ENCODE measurements around the gene GAPVD1. TPM values are rescaled to one million over a fixed set of nuclear protein-coding genes. Genes with fewer than 3 reads are reported as not detected.
A peak's percentile ranks its signal among the peaks of the same experiment; 100 is the strongest.

GAPVD1 gene
- total and polyA plus RNA-seq, 2 of the 13 experiments (the other 11 are each of a cell fraction or from before 2014, with no cell fraction given): 11.1 to 33.2 TPM

- TF ChIP-seq PRDM15 (CRISPR knock-in tag; IDR thresholded peaks at IDR 0.05) (no peak), FOXP4 (CRISPR knock-in tag; IDR thresholded peaks at IDR 0.05) (no peak; the same call in none of the 2 replicates), FOXA3 (CRISPR knock-in tag; IDR thresholded peaks at IDR 0.05) (no peak; the same call in none of the 2 replicates), ZNF331 (CRISPR knock-in tag; IDR thresholded peaks at IDR 0.05) (peak; percentile 56; the same call in 1 of the 2 replicates), NKX3-1 (CRISPR knock-in tag; IDR thresholded peaks at IDR 0.05) (peak; percentile 90; the same call in 1 of the 2 replicates), ZGPAT (CRISPR knock-in tag; IDR thresholded peaks at IDR 0.05) (peak; percentile 76; the same call in 1 of the 2 replicates), ESRRA (CRISPR knock-in tag; IDR thresholded peaks at IDR 0.05; ENCODE audit: low read depth) (0 out of 2 replicates have a peak, but pooled peaks have one; percentile 12), MTA3 (CRISPR knock-in tag; IDR thresholded peaks at IDR 0.05) (no peak), IRF1 (CRISPR knock-in tag; IDR thresholded peaks at IDR 0.05; ENCODE audit: low read depth) (no peak), ZMYM4 (CRISPR knock-in tag; IDR thresholded peaks at IDR 0.05) (peak; percentile 74), ZNF207 (IDR thresholded peaks at IDR 0.05; ENCODE audit: borderline replicate concordance) (no peak), ZNF253 (CRISPR knock-in tag; IDR thresholded peaks at IDR 0.05; ENCODE audit: borderline replicate concordance) (no peak), ZSCAN25 (CRISPR knock-in tag; IDR thresholded peaks at IDR 0.05) (peak; percentile 53), PPARG (CRISPR knock-in tag; conservative IDR thresholded peaks at IDR 0.05) (peak; percentile 19; the same call in 1 of the 2 replicates), ZNF503 (CRISPR knock-in tag; IDR thresholded peaks at IDR 0.05) (no peak), TEAD3 (CRISPR knock-in tag; optimal IDR thresholded peaks at IDR 0.05; ENCODE audit: borderline replicate concordance) (peak; percentile 6), GPBP1L1 (CRISPR knock-in tag; IDR thresholded peaks at IDR 0.05) (no peak)
Observed at GRCh38 chr9:125241000-125241862, 20.4 kb upstream of the GAPVD1 start, which contains the start of gene HSPA5 (continued).
